ENCODE results near the gene UNC13B.

DNA sequence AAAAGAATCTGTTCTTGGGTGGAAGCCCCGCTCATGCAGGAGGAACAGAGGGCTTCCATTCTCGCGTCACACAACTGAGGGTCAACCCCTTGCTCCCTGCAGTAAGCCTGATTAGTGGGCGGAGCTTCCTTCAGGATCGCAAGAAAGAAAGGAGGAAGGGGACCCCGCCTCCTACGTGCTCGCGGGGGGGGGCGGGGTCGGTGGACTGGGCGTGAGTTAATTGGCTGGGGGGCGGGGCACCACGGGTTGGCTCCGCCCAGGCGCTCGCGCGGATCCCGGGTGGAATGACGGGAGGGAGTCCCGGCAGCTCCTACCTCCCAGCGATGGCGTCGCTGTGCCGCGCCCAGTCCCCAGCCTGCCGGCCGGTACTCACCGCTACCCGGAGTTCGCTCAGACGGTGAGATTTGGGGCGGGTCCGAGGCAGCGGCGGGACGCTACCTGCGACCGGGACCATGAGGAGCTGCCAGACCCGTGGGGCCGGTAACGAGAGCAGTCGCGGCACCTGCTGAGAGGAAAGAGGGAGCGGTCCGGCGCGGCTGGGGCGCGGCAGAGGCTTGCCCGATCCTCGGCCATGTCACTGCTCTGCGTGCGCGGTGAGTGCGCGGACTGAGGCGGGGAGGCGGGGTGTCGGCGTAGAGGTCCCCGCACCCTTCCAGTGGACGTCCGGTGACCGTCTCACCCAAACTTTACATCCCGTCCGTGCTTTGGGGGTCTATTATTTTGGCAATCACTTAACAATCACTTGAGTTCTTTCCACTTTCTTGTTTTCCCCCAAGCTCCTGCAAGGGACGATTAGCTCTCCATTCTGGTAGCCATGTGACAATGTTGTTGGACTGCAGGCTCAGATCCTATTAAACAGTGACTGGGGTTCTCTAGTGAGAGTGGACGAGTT, at the start of gene UNC13B:
- TF ChIP-seq CTCF (conservative IDR thresholded peaks at IDR 0.05; ENCODE audit: low read depth, low read length) (no peak; the same call in 1 of the 2 replicates), EZH2 (IDR thresholded peaks at IDR 0.05; ENCODE audit: low read length, unreplicated experiment) (no peak), EZH2phosphoT487 (IDR thresholded peaks at IDR 0.05; ENCODE audit: borderline replicate concordance, low read length) (no peak)
